Heart right ventricle (tissue), 16 donors: Measurements from ENCODE around the gene SAFB2. TPM values are rescaled to one million over a fixed set of nuclear protein-coding genes. Genes with fewer than 3 reads are reported as not detected.
A peak's percentile ranks its signal among the peaks of the same experiment; 100 is the strongest.

Experiments used
- ATAC-seq, 8 donors: fragments of 200-7000 bp; cut with Tn5 transposase; one replicate each; pipeline ENCODE4 v1.9.1; 2020; ENCODE audit warnings: mild to moderate bottlenecking in 8 of 8, moderate library complexity in 8 of 8, moderate number of reproducible peaks in 1 of 8
- DNase-seq, 2 donors: peaks; one replicate each; pipeline ENCODE4 v3.0.0-alpha.2; 2020
- H3K27ac ChIP-seq, 10 donors: fragments of 200-600 bp; sonication (generic) in 2 of 10; one replicate each; pipeline versions ENCODE4 v1.5.0 to v1.8.0; 2020 to 2022; ENCODE audit warnings: mild to moderate bottlenecking in 3 of 10
- H3K27me3 ChIP-seq, 7 donors: fragments of 200-600 bp; one replicate each; pipeline ENCODE4 v1.8.0; 2021 to 2022; ENCODE audit warnings: mild to moderate bottlenecking in 2 of 7
- H3K36me3 ChIP-seq, 9 donors: fragments of 200-600 bp; sonication (generic) in 1 of 9; one replicate each; pipeline versions ENCODE4 v1.5.0 to v1.8.0; 2020 to 2022; ENCODE audit warnings: mild to moderate bottlenecking in 2 of 9
- H3K4me1 ChIP-seq, 9 donors: fragments of 200-600 bp; sonication (generic) in 1 of 9; one replicate each; pipeline versions ENCODE4 v1.5.0 to v1.8.0; 2020 to 2022; ENCODE audit warnings: mild to moderate bottlenecking in 4 of 9
- H3K4me3 ChIP-seq, 10 donors: fragments of 200-600 bp; sonication (generic) in 2 of 10; one replicate each; pipeline versions ENCODE4 v1.5.0 to v1.8.0; 2020 to 2022; ENCODE audit warnings: mild to moderate bottlenecking in 7 of 10, moderate library complexity in 2 of 10
- H3K9me3 ChIP-seq, 11 donors: fragments of 200-600 bp in 10 of 11; sonication (generic) in 2 of 11; one replicate each; pipeline versions ENCODE4 v1.5.0 to v1.8.0; 2013 to 2022; ENCODE audit warnings: mild to moderate bottlenecking in 2 of 11, control low read depth in 1 of 11, moderate library complexity in 1 of 11
- WGBS, 2 donors: extraction: QIAGEN DNeasy Blood & Tissue Kit; methylation state at CpG; one replicate each; pipeline ENCODE4 v1.1.7; 2013; ENCODE audit warnings: inconsistent platforms in 1 of 2; 5-methylcytosine and 5-hydroxymethylcytosine counted together
- intact Hi-C, 10 donors: fragments of 100-400 bp; cut with DNase I; formaldehyde crosslinking; loops; one replicate each; pipeline versions ENCODE4 v1.11.1 to v1.14.2; 2022
- polyA plus RNA-seq, 2 donors: library from polyadenylated mRNA; stranded (reverse); fragments of 200-250 nt; gene quantifications; one replicate each; pipeline ENCODE4 v1.2.3, GENCODE V29; 2013
- total RNA-seq, 10 donors: library from RNA; stranded (reverse); fragmentation: NEBNext Ultra II Directional in 3 of 10; extraction: Animal tissue kit (Norgen Biotek cat#: 25700) in 3 of 10; gene quantifications; one replicate each; pipeline versions ENCODE4 v1.2.1 to v1.2.4, GENCODE V29; 2021 to 2023
- TF ChIP-seq, protein P1 (sequence below), 9 donors: fragments of 200-600 bp; sonication (generic) in 2 of 9; IDR thresholded peaks; one replicate each; pipeline versions ENCODE4 v1.5.0 to v1.8.0; 2021 to 2022; ENCODE audit warnings: antibody characterized with exemption in 9 of 9, mild to moderate bottlenecking in 5 of 9, moderate library complexity in 1 of 9
- donor health status: Arrhythmogenic right ventricular cardiomyopathy.
- donor health status: ischemic (EF 13 %, LVEDD 7.1; RV severe dilation, severe dysfunction).
- donor health status: healthy with polysubstance abuse.
- donor health status: DM: no; HTN: yes; CAD: no.
- donor health status: DM: no; HTN: no; CAD: no.
- donor health status: ischemic (EF 25% LVEDD 6.9; RV normal size, moderate dysfunction).
- donor health status: ischemic (EF 25% LVEDD 5.7; RV mildly dilated, moderate dysfunction).
- donor health status: healthy.
- donor health status: DM: yes; HTN: yes; CAD: no.
- donor health status: Ischemic cardiomyopathy.
- donor health status: ischemic (EF 35%, LVEDD 5.7; RV mildly dilated, moderate dysfunction).
- donor health status: nonischemic (EF 11% LVEDD 7.7; RV severe dilation, severe dysfunction).
- donor health status: DM: yes; HTN: yes; CAD: no.
- donor health status: PGD.
- donor health status: ischemic (EF 29% LVEDD 5.4; RV normal size, mild dysfunction).
- donor health status: nonischemic (EF 23%, LVEDD 6.1; RV moderate dilation, normal function).

The SAFB2 gene
- total and polyA plus RNA-seq, 12 donors: 30.8 to 80.3 (median 45.9) TPM

DNA sequence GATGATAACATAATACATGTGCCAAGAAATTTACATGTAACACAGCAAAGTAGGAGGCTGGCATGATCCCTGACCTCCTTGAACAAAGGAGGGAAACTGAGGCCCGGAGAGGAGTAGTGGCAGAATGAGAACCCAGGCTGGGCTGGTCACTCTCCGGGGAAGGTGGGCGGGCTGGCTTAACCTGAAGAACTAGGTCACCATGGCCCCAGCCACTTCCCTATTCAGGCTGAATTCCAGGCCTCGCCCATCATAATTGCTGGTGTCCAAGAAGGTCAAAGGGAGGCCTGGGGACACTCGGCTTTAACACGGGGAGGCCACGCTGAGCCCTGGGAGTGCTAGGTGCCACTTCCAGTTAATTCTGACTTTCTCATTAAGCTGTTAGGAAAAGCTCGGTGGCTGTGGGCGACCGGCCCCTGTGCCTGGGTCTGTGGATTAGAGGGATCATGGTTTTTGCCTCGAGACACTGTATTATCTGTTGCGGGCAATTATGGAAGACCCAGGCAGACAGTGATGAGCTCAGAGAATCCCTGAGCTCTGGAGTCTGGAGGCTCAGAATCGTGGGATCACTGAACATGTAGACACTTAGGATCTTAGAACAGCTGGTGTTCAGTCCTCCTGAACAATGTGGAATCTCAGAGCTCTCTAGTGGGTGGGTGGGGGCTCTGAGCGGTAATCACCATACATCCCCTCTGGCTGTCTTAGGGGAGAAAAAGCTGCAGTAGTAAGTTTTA is 49.9 kb downstream of the SAFB2 start:
- peaks cover 5 to 22% (median 19%) of the 10 kb centered on the region in 7 donors for H3K27me3 ChIP-seq
- H3K9me3 ChIP-seq: peaks cover 0 to 16% (median 0%) of the 10 kb centered on the region in 11 donors
- no peak overlapping the region for H3K4me3 ChIP-seq
- DNase-seq (no peak), ATAC-seq (no peak)
- H3K4me1 ChIP-seq: peaks cover 0 to 5% (median 0%) of the 10 kb centered on the region in 9 donors
- intact Hi-C loops: loop anchor here in 1 of 10 donors (10.0 kb wide), 1 partner anchor 528 kb away; no protein-coding TSS in a partner anchor
- TF ChIP-seq, protein P1, sequence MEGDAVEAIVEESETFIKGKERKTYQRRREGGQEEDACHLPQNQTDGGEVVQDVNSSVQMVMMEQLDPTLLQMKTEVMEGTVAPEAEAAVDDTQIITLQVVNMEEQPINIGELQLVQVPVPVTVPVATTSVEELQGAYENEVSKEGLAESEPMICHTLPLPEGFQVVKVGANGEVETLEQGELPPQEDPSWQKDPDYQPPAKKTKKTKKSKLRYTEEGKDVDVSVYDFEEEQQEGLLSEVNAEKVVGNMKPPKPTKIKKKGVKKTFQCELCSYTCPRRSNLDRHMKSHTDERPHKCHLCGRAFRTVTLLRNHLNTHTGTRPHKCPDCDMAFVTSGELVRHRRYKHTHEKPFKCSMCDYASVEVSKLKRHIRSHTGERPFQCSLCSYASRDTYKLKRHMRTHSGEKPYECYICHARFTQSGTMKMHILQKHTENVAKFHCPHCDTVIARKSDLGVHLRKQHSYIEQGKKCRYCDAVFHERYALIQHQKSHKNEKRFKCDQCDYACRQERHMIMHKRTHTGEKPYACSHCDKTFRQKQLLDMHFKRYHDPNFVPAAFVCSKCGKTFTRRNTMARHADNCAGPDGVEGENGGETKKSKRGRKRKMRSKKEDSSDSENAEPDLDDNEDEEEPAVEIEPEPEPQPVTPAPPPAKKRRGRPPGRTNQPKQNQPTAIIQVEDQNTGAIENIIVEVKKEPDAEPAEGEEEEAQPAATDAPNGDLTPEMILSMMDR (IDR thresholded peaks at IDR 0.05): no peak
- no peak overlapping the region for H3K27ac ChIP-seq
- WGBS, 2 donors: 74 to 79% methylated on average over 14 of the region's 14 CpGs
- H3K36me3 ChIP-seq: no peaks in the 10 kb centered on the region

DNA sequence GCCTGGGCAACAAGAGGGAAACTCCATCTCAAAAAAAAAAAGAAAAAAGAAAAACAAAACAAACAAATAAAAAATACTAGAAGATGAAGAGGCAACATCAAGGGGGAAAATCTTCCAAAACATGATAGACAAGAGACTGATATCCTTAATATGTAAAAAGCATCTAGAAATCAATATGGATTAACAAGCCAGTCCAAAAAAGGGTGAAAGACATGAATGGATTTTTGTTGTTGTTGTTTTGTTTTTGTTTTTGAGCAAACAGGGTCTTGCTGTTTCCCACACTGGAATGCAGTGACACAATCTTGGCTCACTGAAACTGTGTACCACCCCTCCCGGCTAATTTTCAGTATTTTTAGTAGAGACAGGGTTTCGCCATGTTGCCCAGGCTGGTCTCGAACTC is 50.8 kb downstream of the SAFB2 start:
- DNase-seq: no peak
- H3K9me3 ChIP-seq: peaks cover 0 to 16% (median 0%) of the 10 kb centered on the region in 11 donors
- 96 to 98% methylated on average over 3 of the region's 3 CpGs for WGBS, 2 donors
- ATAC-seq: no peak
- no peak overlapping the region for H3K4me3 ChIP-seq
- H3K27ac ChIP-seq: no peak overlapping the region
- peaks cover 10 to 31% (median 28%) of the 10 kb centered on the region in 7 donors for H3K27me3 ChIP-seq
- TF ChIP-seq, protein P1 (IDR thresholded peaks at IDR 0.05): no peak
- H3K4me1 ChIP-seq: peaks cover 0 to 5% (median 0%) of the 10 kb centered on the region in 9 donors
- H3K36me3 ChIP-seq: no peaks in the 10 kb centered on the region
- intact Hi-C loops: loop anchor here in 1 of 10 donors (10.0 kb wide), 1 partner anchor 527 kb away; no protein-coding TSS in a partner anchor

DNA sequence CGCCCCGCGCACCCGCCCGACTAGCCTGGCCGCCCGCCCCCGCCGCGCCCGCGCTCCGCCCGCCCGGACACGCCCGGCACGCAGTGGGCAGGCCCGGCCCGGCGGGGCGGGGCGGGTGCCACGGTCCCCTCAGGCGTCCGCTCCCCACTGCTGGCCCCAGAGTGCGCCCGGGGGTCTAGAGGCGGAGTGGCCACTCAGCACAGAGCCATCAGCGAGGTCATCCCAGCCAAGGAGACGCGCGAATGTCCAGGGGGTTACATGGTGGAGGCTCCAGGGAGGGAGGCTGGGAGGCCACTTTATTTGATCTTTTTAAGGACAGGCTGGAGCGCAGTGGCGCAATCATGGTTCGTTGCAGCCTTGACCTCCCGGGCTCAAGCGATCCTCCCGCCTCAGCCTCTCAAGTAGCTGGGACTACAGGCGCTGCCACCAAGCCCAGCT is 54.6 kb downstream of the SAFB2 start:
- DNase-seq: no peak
- TF ChIP-seq, protein P1 (IDR thresholded peaks at IDR 0.05): no peak
- Histone ChIP-seq H3K36me3 (no peaks in the 10 kb centered on the region), H3K27ac (no peak overlapping the region), H3K4me1 (peaks cover 0 to 5% (median 0%) of the 10 kb centered on the region in 9 donors), H3K9me3 (peaks cover 0 to 12% (median 0%) of the 10 kb centered on the region in 11 donors), H3K4me3 (peak overlapping the region in 1 of 10 donors; percentile 8), H3K27me3 (peaks cover 10 to 66% (median 45%) of the 10 kb centered on the region in 7 donors)
- ATAC-seq: no peak
- WGBS, 2 donors: 18 to 19% methylated on average over 40 of the region's 40 CpGs
- intact Hi-C loops: no loop called here

DNA sequence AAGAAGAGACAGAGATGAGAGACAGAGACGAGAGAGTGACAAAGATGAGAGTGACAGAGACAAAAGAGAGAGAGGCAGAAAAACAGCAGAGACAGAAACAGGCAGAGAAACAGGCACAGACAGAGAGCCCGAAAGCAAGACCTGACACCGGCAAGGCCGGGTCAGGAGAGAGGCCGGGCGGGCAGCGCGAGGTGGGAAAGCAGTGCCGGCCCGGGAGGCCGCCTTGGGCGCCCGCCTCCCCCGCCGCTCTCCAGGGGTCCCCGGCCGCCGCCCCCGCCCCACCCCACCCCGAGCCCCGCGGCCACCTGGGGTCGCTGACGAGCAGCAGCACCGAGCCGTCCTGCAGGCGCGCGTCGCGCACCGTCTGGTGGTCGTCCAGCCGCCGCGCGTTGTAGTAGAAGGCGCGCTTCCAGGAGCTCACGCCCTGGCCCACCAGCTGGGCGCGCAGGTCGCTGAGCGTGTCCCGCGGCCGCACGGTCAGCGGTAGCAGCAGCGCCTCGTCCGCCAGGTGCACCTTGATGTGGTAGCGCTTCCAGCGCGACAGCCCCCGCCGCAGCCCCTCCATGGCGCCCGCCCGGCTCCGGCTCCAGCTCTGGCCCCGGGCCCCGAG is 55.1 kb downstream of the SAFB2 start, which contains the start of gene TINCR:
Gene TINCR (minus strand): TSS at position 594 of the 610 bp plus-strand sequence.
- DNase-seq: no peak
- peaks cover 0 to 2% (median 0%) of the 10 kb centered on the region in 9 donors for H3K4me1 ChIP-seq
- 8 to 11% methylated on average over 49 to 63 of the region's 63 CpGs for WGBS, 2 donors
- no peak within 1 kb of the TSS for H3K27ac ChIP-seq
- H3K9me3 ChIP-seq: peaks cover 0 to 12% (median 0%) of the 10 kb centered on the region in 11 donors
- TF ChIP-seq, protein P1 (IDR thresholded peaks at IDR 0.05): peak in 1 of 9 donors; percentile 15
- H3K36me3 ChIP-seq: no peaks in the 10 kb centered on the region
- ATAC-seq: no peak
- peak within 1 kb of the TSS in 1 of 10 donors; percentile 8 for H3K4me3 ChIP-seq
- peaks cover 10 to 71% (median 45%) of the 10 kb centered on the region in 7 donors for H3K27me3 ChIP-seq
- intact Hi-C loops: no loop called here
